Liver (tissue), 3 donors: ENCODE data around the gene MT3.

Experiments used
- ATF3 ChIP-seq: IDR thresholded peaks from 2 replicates; pipeline ENCODE4 v1.6.1; 2016; ENCODE audit warnings: antibody characterized with exemption
- CTCF ChIP-seq: fragments of 150-350 bp; IDR thresholded peaks from 2 replicates; pipeline ENCODE4 v1.5.1; 2017; ENCODE audit warnings: improper control_type of control experiment, low read depth, low read length; ENCODE audit not compliant: missing input control
- GABPA ChIP-seq, 2 donors: IDR thresholded peaks in 1 of 2; conservative IDR thresholded peaks in 1 of 2; 2 replicates each; pipeline ENCODE4 v1.6.1; 2016; ENCODE audit warnings: antibody characterized with exemption in 2 of 2, mild to moderate bottlenecking in 1 of 2, moderate library complexity in 1 of 2
- HNF4G ChIP-seq: IDR thresholded peaks from 2 replicates; pipeline ENCODE4 v1.6.1; 2016; ENCODE audit warnings: antibody characterized with exemption
- MAX ChIP-seq: IDR thresholded peaks from 2 replicates; pipeline ENCODE4 v1.6.1; 2016; ENCODE audit warnings: antibody characterized with exemption
- NR2F2 ChIP-seq: IDR thresholded peaks from 2 replicates; pipeline ENCODE4 v1.6.1; 2016; ENCODE audit warnings: antibody characterized with exemption
- RAD21 ChIP-seq, 2 donors: IDR thresholded peaks; 2 replicates each; pipeline ENCODE4 v1.6.1; 2016; ENCODE audit warnings: antibody characterized with exemption in 2 of 2, mild to moderate bottlenecking in 2 of 2
- REST ChIP-seq: IDR thresholded peaks from 2 replicates; pipeline ENCODE4 v1.6.1; 2016; ENCODE audit warnings: antibody characterized with exemption, mild to moderate bottlenecking
- RXRA ChIP-seq, 2 donors: IDR thresholded peaks; 2 replicates each; pipeline ENCODE4 v1.6.1; 2017 to 2018; ENCODE audit warnings: antibody characterized with exemption in 2 of 2, mild to moderate bottlenecking in 1 of 2
- TAF1 ChIP-seq: conservative IDR thresholded peaks from 2 replicates; pipeline ENCODE4 v1.6.1; 2016; ENCODE audit warnings: antibody characterized with exemption, mild to moderate bottlenecking
- YY1 ChIP-seq: IDR thresholded peaks from 2 replicates; pipeline ENCODE4 v1.6.1; 2016; ENCODE audit warnings: antibody characterized with exemption, mild to moderate bottlenecking
- ZBTB33 ChIP-seq: IDR thresholded peaks from 2 replicates; pipeline ENCODE4 v1.6.1; 2016; ENCODE audit warnings: antibody characterized with exemption
- donor health status: healthy.
- donor health status: healthy.

GRCh38 chr16:56632848-56633365 lies 43.6 kb downstream of the MT3 start:
- TF ChIP-seq CTCF, result no peak
- TF ChIP-seq RAD21 (IDR thresholded peaks at IDR 0.05), result no peak
- no peak for TF ChIP-seq RXRA (IDR thresholded peaks at IDR 0.05)
- TF ChIP-seq REST, result no peak
- no peak for TF ChIP-seq YY1
- TF ChIP-seq ATF3, result no peak
- no peak for TF ChIP-seq HNF4G
- no peak for TF ChIP-seq TAF1
- no peak for TF ChIP-seq ZBTB33
- no peak for TF ChIP-seq NR2F2
- TF ChIP-seq GABPA (IDR thresholded peaks at IDR 0.05 in 1 of 2, conservative IDR thresholded peaks at IDR 0.05 in 1 of 2), result no peak
- TF ChIP-seq MAX, result no peak
